Measurements from ENCODE around the gene TTN. TPM values are rescaled to one million over a fixed set of nuclear protein-coding genes. Genes with fewer than 3 reads are reported as not detected.

TTN gene
- total RNA-seq, 4 donors from 2014 or later, result 0.19 to 3.1 (median 1.7) TPM

DNA sequence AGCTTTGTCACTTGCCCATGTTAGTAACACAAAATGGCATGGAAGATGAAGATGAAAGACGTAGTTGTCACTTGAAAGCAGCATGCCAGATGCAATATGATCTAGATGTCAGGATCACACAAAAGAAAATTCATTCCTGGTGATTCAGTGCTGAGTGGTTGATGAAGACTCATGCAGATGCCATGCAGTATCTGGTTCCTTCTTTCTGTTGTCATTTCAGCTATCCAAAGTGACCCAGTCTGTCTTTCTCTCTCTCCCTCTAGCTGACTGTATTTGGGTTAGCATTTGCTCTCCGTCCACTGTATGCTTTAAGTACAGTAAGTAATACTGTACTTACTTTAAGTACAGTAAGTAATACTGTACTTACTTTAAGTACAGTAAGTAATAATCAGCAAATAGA is 50.4 kb downstream of the TTN start:
- Histone ChIP-seq H3K9me3 (no peaks in the 10 kb centered on the region), H3K36me3 (no peaks in the 10 kb centered on the region), H3K27me3 (no peaks in the 10 kb centered on the region), H3K4me3 (no peak overlapping the region), H3K4me1 (no peaks in the 10 kb centered on the region), H3K27ac (no peak overlapping the region)
- TF ChIP-seq CTCF (IDR thresholded peaks at IDR 0.05), result no peak
- TF ChIP-seq POLR2A (IDR thresholded peaks at IDR 0.05), result no peak
- intact Hi-C loops (cut with DNase I), result no loop called here
- no peak for DNase-seq
- 60 to 71% methylated on average over 2 of the region's 2 CpGs for WGBS, 2 donors

DNA sequence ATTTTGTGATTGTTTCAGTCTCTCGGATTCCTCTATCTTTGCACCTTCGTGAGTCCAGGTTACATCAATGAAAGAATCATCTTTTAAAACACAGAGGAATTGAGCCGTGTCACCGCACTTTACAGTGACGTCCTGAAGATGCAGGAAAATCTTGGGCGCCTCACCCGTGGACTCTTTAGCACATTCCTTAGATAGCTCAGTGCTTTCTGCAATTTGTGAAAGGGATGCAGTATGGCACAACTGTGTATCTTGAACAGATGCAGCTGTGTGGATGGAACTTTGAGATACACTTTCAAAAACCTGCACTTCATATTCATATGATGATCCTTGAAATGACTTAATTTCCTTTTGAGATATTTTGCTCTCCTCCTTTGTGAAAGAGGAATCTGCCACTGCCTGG is 50.9 kb downstream of the TTN start:
- Histone ChIP-seq H3K36me3 (no peaks in the 10 kb centered on the region), H3K4me1 (no peaks in the 10 kb centered on the region), H3K9me3 (no peaks in the 10 kb centered on the region), H3K27ac (no peak overlapping the region), H3K4me3 (no peak overlapping the region), H3K27me3 (no peaks in the 10 kb centered on the region)
- TF ChIP-seq POLR2A (IDR thresholded peaks at IDR 0.05), result no peak
- no peak for TF ChIP-seq CTCF (IDR thresholded peaks at IDR 0.05)
- intact Hi-C loops (cut with DNase I), result no loop called here
- DNase-seq, result no peak
- 87% methylated on average over 7 of the region's 7 CpGs for WGBS, 2 donors

GRCh38 chr2:178747767-178748166 is 59.5 kb downstream of the TTN start:
- TF ChIP-seq CTCF (IDR thresholded peaks at IDR 0.05) (no peak), POLR2A (IDR thresholded peaks at IDR 0.05) (no peak)
- Histone ChIP-seq H3K27me3 (no peaks in the 10 kb centered on the region), H3K4me1 (no peaks in the 10 kb centered on the region), H3K36me3 (no peaks in the 10 kb centered on the region), H3K4me3 (no peak overlapping the region), H3K9me3 (no peaks in the 10 kb centered on the region), H3K27ac (no peak overlapping the region)
- DNase-seq, result no peak
- intact Hi-C loops (cut with DNase I), result no loop called here

DNA sequence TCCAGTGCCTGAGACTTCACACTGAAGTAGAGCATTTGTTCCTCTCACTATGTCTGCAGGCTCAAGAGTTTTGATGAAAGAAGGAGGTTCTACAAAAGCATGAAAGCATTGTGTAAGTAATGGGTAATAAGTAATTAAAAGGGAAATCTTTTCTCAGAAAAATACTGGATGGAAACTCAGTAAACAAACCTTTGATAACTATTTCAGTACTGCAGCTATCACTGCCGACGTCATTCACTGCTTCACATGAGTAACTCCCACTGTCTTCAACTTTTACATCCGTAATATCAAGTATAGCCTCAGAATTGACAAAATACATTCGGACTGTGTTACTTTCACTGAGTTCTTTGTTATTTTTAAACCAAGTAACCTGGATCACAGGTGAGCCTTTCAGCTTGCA is 72.7 kb downstream of the TTN start:
- Histone ChIP-seq H3K36me3 (no peaks in the 10 kb centered on the region), H3K4me1 (no peaks in the 10 kb centered on the region), H3K4me3 (no peak overlapping the region), H3K27me3 (no peaks in the 10 kb centered on the region), H3K9me3 (no peaks in the 10 kb centered on the region), H3K27ac (no peak overlapping the region)
- no peak for DNase-seq
- no peak for TF ChIP-seq CTCF (IDR thresholded peaks at IDR 0.05)
- TF ChIP-seq POLR2A (IDR thresholded peaks at IDR 0.05), result no peak
- intact Hi-C loops (cut with DNase I), result no loop called here
- 87% methylated on average over 4 of the region's 4 CpGs for WGBS, 2 donors

DNA sequence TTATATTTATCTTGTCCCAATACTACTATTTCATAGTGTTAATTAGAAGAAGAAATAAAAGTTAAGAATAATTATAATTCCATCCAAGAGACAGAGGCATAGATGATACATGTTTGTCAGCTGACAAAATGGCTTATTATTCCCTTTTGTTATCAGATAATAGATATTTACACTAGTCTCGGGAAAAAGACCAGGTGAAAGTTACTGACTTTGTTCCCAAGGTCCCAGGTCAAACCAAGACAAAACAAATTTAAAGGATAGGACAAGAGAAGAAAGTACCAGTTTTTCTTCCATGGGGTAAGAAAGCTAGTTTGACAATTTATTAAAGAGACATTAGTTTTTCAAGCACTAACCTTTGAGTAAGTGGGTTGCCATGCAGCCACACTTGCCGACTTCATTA is 73.2 kb downstream of the TTN start:
- intact Hi-C loops (cut with DNase I), result no loop called here
- TF ChIP-seq CTCF (IDR thresholded peaks at IDR 0.05) (no peak), POLR2A (IDR thresholded peaks at IDR 0.05) (no peak)
- DNase-seq, result no peak
- Histone ChIP-seq H3K27me3 (no peaks in the 10 kb centered on the region), H3K9me3 (no peaks in the 10 kb centered on the region), H3K4me3 (no peak overlapping the region), H3K27ac (no peak overlapping the region), H3K36me3 (no peaks in the 10 kb centered on the region), H3K4me1 (no peaks in the 10 kb centered on the region)
- WGBS, 2 donors, result 53 to 68% methylated on average over 2 of the region's 2 CpGs

Measured in esophagus squamous epithelium (tissue), 5 donors.